Body of pancreas (tissue), 4 donors: ENCODE measurements around the gene RETN. TPM values are rescaled to one million over a fixed set of nuclear protein-coding genes. Genes with fewer than 3 reads are reported as not detected.

Experiments
- ATAC-seq: fragments of 150-250 bp; one replicate; pipeline ENCODE4 v1.9.1; 2016
- DNase-seq, 4 donors: peaks; one replicate each; pipeline ENCODE4 v3.0.0-alpha.2; 2019
- H3K27ac ChIP-seq, 4 donors: fragments of 200-600 bp; sonication (generic); 1 replicate in 3 of 4; 2 replicates in 1 of 4; pipeline versions ENCODE4 v1.5.1 to v1.6.1; 2016 to 2019; ENCODE audit warnings: mild to moderate bottlenecking in 1 of 4, mixed read lengths in 1 of 4, moderate library complexity in 1 of 4
- H3K27me3 ChIP-seq, 2 donors: fragments of 200-600 bp; sonication (generic); one replicate each; pipeline ENCODE4 v1.6.0; 2016; ENCODE audit warnings: mild to moderate bottlenecking in 1 of 2
- H3K36me3 ChIP-seq, 2 donors: fragments of 200-600 bp; sonication (generic); replicated peaks in 1 of 2; 2 replicates each; pipeline ENCODE4 v1.5.1; 2016; ENCODE audit warnings: low read depth in 2 of 2; ENCODE audit not compliant: insufficient read depth in 1 of 2
- H3K4me1 ChIP-seq: fragments of 200-600 bp; sonication (generic); one replicate; pipeline ENCODE4 v1.6.0; 2016
- H3K4me3 ChIP-seq, 2 donors: fragments of 200-600 bp; sonication (generic); 1 replicate in 1 of 2; 2 replicates in 1 of 2; pipeline ENCODE4 v1.5.1; 2016 to 2019
- H3K9me3 ChIP-seq, 3 donors: fragments of 200-600 bp; sonication (generic); 1 replicate in 2 of 3; 2 replicates in 1 of 3; pipeline ENCODE4 v1.5.1; 2016
- POLR2A ChIP-seq, 3 donors: fragments of 450-650 bp; IDR thresholded peaks; one replicate each; pipeline ENCODE4 v1.6.1; 2016; ENCODE audit warnings: antibody characterized with exemption in 3 of 3, mild to moderate bottlenecking in 2 of 3
- WGBS, 2 donors: methylation state at CpG; one replicate each; pipeline ENCODE4 v1.1.5; 2017; 5-methylcytosine and 5-hydroxymethylcytosine counted together
- intact Hi-C: fragments of 100-400 bp; cut with DNase I; formaldehyde crosslinking; loops from one replicate; pipeline ENCODE4 v1.15.1; 2023
- total RNA-seq, 2 donors: library from RNA; depleted of rRNA; stranded (reverse); fragments of >200 nt; gene quantifications; one replicate each; pipeline ENCODE4 v1.1.0, GENCODE V29; 2016
- TF ChIP-seq, protein P1 (sequence below), 7 experiments: fragments of 450-650 bp in 4 of 7; fragments of 200-600 bp in 3 of 7; sonication (generic) in 3 of 7; IDR thresholded peaks; one replicate each; pipeline ENCODE4 v1.5.1; 2016 to 2019; ENCODE audit warnings: antibody characterized with exemption in 7 of 7

RETN gene
- total RNA-seq, 2 donors from 2014 or later, result not detected

DNA sequence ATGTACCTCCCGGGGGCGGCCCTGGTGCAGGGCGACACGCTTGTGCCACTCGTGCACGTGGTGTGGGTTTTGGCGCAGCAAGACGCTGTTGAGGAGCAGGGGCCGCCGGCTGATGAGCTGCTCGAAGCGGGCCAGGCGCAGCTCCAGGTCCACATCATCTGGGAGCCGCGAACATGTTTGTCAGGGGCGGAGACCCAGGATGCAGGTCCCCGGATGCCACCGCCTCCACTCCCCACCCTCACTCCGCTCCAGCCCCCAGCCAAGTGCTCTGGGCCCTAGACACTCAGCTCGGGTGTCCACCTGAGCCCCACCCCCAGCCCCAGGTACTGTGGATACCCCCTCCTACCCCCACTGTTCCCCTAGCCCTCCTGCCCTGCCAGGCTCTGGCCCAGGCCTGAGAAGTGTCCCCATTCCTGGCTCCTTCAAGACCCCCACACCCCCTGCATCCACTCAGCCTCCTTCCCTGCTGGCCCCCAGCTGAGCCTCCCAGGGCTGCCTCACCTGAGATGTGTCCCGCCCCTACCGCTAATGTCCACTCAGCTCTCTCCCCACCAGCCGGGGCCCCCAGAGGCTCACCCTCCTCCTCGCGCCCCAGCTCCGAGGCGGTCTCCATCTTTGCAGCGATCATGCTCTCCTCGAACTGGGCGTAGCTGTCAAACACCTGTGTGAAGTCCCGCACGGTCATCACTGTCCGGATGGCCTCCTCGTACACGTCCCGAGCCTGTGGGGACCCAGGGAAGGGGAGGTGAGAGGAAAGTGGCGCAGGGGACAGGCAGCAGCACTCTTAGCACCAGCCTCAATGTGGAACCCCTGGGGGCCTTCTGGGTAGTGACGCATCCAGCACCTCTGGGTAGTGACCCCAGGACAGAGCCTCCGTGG lies 44.9 kb upstream of the RETN start:
- WGBS, 2 donors, result 86 to 90% methylated on average over 13 to 39 of the region's 39 CpGs
- DNase-seq (peak in 1 of 4 donors; percentile 13), ATAC-seq (no peak)
- Histone ChIP-seq H3K4me3 (no peak overlapping the region), H3K4me1 (peaks cover 34% of the 10 kb centered on the region), H3K36me3 (peaks cover 9 to 32% of the 10 kb centered on the region in 2 donors), H3K27me3 (no peaks in the 10 kb centered on the region), H3K27ac (no peak overlapping the region), H3K9me3 (no peaks in the 10 kb centered on the region)
- TF ChIP-seq, protein P1, sequence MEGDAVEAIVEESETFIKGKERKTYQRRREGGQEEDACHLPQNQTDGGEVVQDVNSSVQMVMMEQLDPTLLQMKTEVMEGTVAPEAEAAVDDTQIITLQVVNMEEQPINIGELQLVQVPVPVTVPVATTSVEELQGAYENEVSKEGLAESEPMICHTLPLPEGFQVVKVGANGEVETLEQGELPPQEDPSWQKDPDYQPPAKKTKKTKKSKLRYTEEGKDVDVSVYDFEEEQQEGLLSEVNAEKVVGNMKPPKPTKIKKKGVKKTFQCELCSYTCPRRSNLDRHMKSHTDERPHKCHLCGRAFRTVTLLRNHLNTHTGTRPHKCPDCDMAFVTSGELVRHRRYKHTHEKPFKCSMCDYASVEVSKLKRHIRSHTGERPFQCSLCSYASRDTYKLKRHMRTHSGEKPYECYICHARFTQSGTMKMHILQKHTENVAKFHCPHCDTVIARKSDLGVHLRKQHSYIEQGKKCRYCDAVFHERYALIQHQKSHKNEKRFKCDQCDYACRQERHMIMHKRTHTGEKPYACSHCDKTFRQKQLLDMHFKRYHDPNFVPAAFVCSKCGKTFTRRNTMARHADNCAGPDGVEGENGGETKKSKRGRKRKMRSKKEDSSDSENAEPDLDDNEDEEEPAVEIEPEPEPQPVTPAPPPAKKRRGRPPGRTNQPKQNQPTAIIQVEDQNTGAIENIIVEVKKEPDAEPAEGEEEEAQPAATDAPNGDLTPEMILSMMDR (IDR thresholded peaks at IDR 0.05), result no peak
- TF ChIP-seq POLR2A (IDR thresholded peaks at IDR 0.05), result no peak
- intact Hi-C loops, result no loop called here

DNA sequence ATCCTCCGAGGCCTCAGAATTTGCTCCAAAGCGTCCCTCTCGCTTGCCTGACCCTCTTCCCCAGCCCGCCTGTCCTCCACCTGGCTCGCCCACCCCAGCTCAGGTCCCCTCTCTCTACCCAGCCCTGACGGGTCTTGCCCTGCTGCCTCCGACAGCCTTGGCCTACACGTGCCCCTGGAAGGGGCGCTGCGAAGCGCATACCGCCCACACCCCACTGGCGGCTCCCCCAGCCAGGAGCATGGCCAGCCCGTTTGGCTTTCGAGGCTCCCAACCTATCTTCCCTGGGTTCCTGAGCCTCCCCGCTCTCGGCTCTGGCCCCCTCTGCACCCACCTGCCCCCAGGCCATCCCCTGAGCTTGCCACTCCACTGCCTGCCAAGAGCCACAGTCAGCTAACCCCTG lies 44.0 kb upstream of the RETN start:
- Histone ChIP-seq H3K4me3 (no peak overlapping the region), H3K36me3 (peaks cover 9 to 32% of the 10 kb centered on the region in 2 donors), H3K9me3 (no peaks in the 10 kb centered on the region), H3K4me1 (peaks cover 28% of the 10 kb centered on the region), H3K27ac (no peak overlapping the region), H3K27me3 (no peaks in the 10 kb centered on the region)
- no peak for TF ChIP-seq POLR2A (IDR thresholded peaks at IDR 0.05)
- TF ChIP-seq, protein P1 (IDR thresholded peaks at IDR 0.05), result no peak
- intact Hi-C loops, result no loop called here
- no peak for ATAC-seq
- 89 to 90% methylated on average over 11 to 17 of the region's 17 CpGs for WGBS, 2 donors
- DNase-seq, result no peak

DNA sequence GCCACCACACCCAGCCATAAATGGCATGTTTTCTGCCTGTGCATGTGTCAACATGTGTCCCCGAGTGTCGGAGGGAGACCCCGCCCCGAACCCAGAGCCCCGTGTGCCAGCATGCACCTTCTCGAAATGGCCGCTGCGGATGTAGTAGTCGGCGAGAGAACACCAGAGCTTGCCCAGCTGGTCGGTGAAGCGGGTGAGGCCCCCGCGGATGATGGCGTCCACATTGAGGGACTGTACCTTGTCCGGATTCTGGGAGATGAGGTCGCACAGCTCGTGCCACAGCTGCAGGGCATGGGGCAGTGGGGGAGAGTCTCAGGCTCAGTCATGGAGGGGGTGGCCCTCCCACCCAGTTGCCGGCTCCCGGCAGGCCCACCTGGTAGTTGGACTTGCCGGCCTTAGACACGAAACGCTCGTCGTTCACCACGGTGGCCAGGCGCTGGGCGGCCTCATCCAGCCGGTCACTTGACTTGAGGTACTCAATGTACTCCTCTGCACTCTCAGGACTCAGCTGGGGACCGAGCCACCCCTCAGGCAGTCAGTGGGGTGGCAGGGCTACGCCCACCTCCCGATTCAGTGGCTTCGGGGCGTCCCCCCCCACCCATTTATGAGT lies 43.0 kb upstream of the RETN start:
- Histone ChIP-seq H3K9me3 (no peaks in the 10 kb centered on the region), H3K27me3 (no peaks in the 10 kb centered on the region), H3K36me3 (peaks cover 9 to 30% of the 10 kb centered on the region in 2 donors), H3K4me1 (peaks cover 29% of the 10 kb centered on the region), H3K27ac (no peak overlapping the region), H3K4me3 (no peak overlapping the region)
- intact Hi-C loops, result no loop called here
- TF ChIP-seq, protein P1 (IDR thresholded peaks at IDR 0.05), result no peak
- TF ChIP-seq POLR2A (IDR thresholded peaks at IDR 0.05), result no peak
- DNase-seq (peak in 1 of 4 donors; percentile 8), ATAC-seq (no peak)
- WGBS, 2 donors, result 91 to 97% methylated on average over 6 to 31 of the region's 34 CpGs

GRCh38 chr19:7627166-7627565 lies 41.7 kb upstream of the RETN start:
- WGBS, 2 donors, result 76 to 90% methylated on average over 11 to 24 of the region's 24 CpGs

More at GRCh38 chr19:7627166-7627565, 41.7 kb upstream of the RETN start:
- Histone ChIP-seq H3K4me3 (no peak overlapping the region), H3K27ac (no peak overlapping the region), H3K36me3 (peaks cover 6 to 18% of the 10 kb centered on the region in 2 donors), H3K4me1 (peaks cover 31% of the 10 kb centered on the region), H3K27me3 (no peaks in the 10 kb centered on the region), H3K9me3 (no peaks in the 10 kb centered on the region)
- ATAC-seq, result no peak
- intact Hi-C loops, result no loop called here
- TF ChIP-seq, protein P1 (IDR thresholded peaks at IDR 0.05), result no peak
- TF ChIP-seq POLR2A (IDR thresholded peaks at IDR 0.05), result no peak
- DNase-seq, result no peak
